Measurements from ENCODE around the gene AHDC1.

- TF ChIP-seq, protein P1, sequence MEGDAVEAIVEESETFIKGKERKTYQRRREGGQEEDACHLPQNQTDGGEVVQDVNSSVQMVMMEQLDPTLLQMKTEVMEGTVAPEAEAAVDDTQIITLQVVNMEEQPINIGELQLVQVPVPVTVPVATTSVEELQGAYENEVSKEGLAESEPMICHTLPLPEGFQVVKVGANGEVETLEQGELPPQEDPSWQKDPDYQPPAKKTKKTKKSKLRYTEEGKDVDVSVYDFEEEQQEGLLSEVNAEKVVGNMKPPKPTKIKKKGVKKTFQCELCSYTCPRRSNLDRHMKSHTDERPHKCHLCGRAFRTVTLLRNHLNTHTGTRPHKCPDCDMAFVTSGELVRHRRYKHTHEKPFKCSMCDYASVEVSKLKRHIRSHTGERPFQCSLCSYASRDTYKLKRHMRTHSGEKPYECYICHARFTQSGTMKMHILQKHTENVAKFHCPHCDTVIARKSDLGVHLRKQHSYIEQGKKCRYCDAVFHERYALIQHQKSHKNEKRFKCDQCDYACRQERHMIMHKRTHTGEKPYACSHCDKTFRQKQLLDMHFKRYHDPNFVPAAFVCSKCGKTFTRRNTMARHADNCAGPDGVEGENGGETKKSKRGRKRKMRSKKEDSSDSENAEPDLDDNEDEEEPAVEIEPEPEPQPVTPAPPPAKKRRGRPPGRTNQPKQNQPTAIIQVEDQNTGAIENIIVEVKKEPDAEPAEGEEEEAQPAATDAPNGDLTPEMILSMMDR (IDR thresholded peaks at IDR 0.05) = no peak
- no peak for TF ChIP-seq POLR2A (IDR thresholded peaks at IDR 0.05)
Measured at GRCh38 chr1:27605300-27605766, 1.4 kb upstream of the AHDC1 start.
